Measurements from ENCODE around the gene CROCC2.

GRCh38 chr2:240930631-240931318 is 24.6 kb downstream of the CROCC2 start:
- TF ChIP-seq CTCF (IDR thresholded peaks at IDR 0.05) (no peak), REST (IDR thresholded peaks at IDR 0.05; ENCODE audit: low read depth, low read length) (no peak)
